OCI-LY1 (cell line): Measurements from ENCODE around the gene P2RX2.

Experiments used
- H2AFZ ChIP-seq: fragments of 200-600 bp; sonication (generic), shearing (Covaris generic); 2 replicates; pipeline ENCODE4 v1.6.0; 2014; ENCODE audit warnings: antibody characterized with exemption, mild to moderate bottlenecking, low read length
- H3F3A ChIP-seq: fragments of 200-600 bp; sonication (generic), shearing (Covaris generic); 2 replicates; pipeline ENCODE4 v1.6.0; 2014; ENCODE audit warnings: mild to moderate bottlenecking, antibody characterized with exemption, low read length, moderate library complexity; ENCODE audit not compliant: insufficient read depth
- H3K27ac ChIP-seq: fragments of 200-600 bp; sonication (generic); 2 replicates; pipeline ENCODE4 v1.5.1; 2014; ENCODE audit warnings: low read length, mixed run types, mild to moderate bottlenecking, low read depth; ENCODE audit not compliant: poor library complexity, severe bottlenecking
- H3K27me3 ChIP-seq: fragments of 200-600 bp; sonication (generic); 2 replicates; pipeline ENCODE4 v1.6.0; 2014; ENCODE audit warnings: antibody characterized with exemption, mild to moderate bottlenecking, low read length, moderate library complexity; ENCODE audit not compliant: insufficient read depth
- H3K36me3 ChIP-seq: fragments of 200-600 bp; sonication (generic); 2 replicates; pipeline ENCODE4 v1.6.1; 2014; ENCODE audit warnings: mild to moderate bottlenecking, antibody characterized with exemption, low read length, moderate library complexity, mixed read lengths; ENCODE audit not compliant: insufficient read depth
- H3K4me1 ChIP-seq: fragments of 200-600 bp; sonication (generic); 2 replicates; pipeline ENCODE4 v1.5.1; 2014; ENCODE audit warnings: mild to moderate bottlenecking, low read length, moderate library complexity; ENCODE audit not compliant: insufficient read depth, severe bottlenecking
- H3K4me2 ChIP-seq: fragments of 200-600 bp; sonication (generic), shearing (Covaris generic); 2 replicates; pipeline ENCODE4 v1.6.1; 2014; ENCODE audit warnings: low read length
- H3K4me3 ChIP-seq: fragments of 200-600 bp; sonication (generic); 2 replicates; pipeline ENCODE4 v1.5.1; 2014; ENCODE audit warnings: low read length, low read depth, mild to moderate bottlenecking, mixed read lengths; ENCODE audit not compliant: poor library complexity, severe bottlenecking
- H3K79me2 ChIP-seq: fragments of 200-600 bp; shearing (Covaris generic); 2 replicates; pipeline ENCODE4 v1.6.1; 2016; ENCODE audit warnings: mixed run types, low read length, mixed read lengths; ENCODE audit not compliant: insufficient read depth
- H3K9ac ChIP-seq: fragments of 200-600 bp; sonication (generic), shearing (Covaris generic); 2 replicates; pipeline ENCODE4 v1.6.1; 2014; ENCODE audit warnings: mild to moderate bottlenecking, low read length, mixed read lengths
- H3K9me2 ChIP-seq: fragments of 200-600 bp; sonication (generic), shearing (Covaris generic); 2 replicates; pipeline ENCODE4 v1.6.1; 2014; ENCODE audit warnings: low read depth, mild to moderate bottlenecking, low read length, mixed read lengths
- H3K9me3 ChIP-seq: fragments of 200-600 bp; shearing (Covaris generic); 2 replicates; pipeline ENCODE4 v1.6.1; 2014; ENCODE audit warnings: low read length, mixed read lengths
- H4K20me1 ChIP-seq: fragments of 200-600 bp; sonication (generic), shearing (Covaris generic); 2 replicates; pipeline ENCODE4 v1.6.0; 2016; ENCODE audit warnings: mild to moderate bottlenecking, low read length; ENCODE audit not compliant: insufficient read depth
- CTCF ChIP-seq: fragments of 200-600 bp; sonication (generic), shearing (Covaris generic); IDR thresholded peaks from 2 replicates; pipeline ENCODE4 v1.5.1; 2017; ENCODE audit warnings: mild to moderate bottlenecking, antibody characterized with exemption, low read length, moderate library complexity, mixed read lengths
- EZH2 ChIP-seq: fragments of 200-600 bp; sonication (generic), shearing (Covaris generic); IDR thresholded peaks from 2 replicates; pipeline ENCODE4 v1.8.0; 2017; ENCODE audit warnings: borderline replicate concordance, mixed run types, mild to moderate bottlenecking, antibody characterized with exemption, low read length, moderate library complexity, mixed read lengths

The P2RX2 gene

GRCh38 chr12:132614861-132615578 is 3.6 kb upstream of the P2RX2 start:
- TF ChIP-seq EZH2 (no peak), CTCF (peak; percentile 82)
- Histone ChIP-seq H2AFZ (no peak overlapping the region), H3K36me3 (no peaks in the 10 kb centered on the region; the same call in 1 of the 2 replicates)

GRCh38 chr12:132615579-132616038 is 3.0 kb upstream of the P2RX2 start:
- H3F3A ChIP-seq = no peaks in the 10 kb centered on the region
- no peak overlapping the region for H3K4me2 ChIP-seq
- no peaks in the 10 kb centered on the region for H3K79me2 ChIP-seq
- 0 out of 2 replicates have a peak, but pooled peaks cover 6% of the 10 kb centered on the region for H3K9me3 ChIP-seq
- no peak for TF ChIP-seq CTCF
- no peak for TF ChIP-seq EZH2
- H3K9ac ChIP-seq = no peak overlapping the region
- H3K4me3 ChIP-seq = no peak overlapping the region
- H3K36me3 ChIP-seq = no peaks in the 10 kb centered on the region; the same call in 1 of the 2 replicates
- H3K27ac ChIP-seq = no peak overlapping the region
- no peaks in the 10 kb centered on the region for H3K4me1 ChIP-seq
- no peak overlapping the region for H2AFZ ChIP-seq
- no peaks in the 10 kb centered on the region for H3K9me2 ChIP-seq
- H4K20me1 ChIP-seq = no peaks in the 10 kb centered on the region
- peaks cover 11% of the 10 kb centered on the region; the same call in 1 of the 2 replicates for H3K27me3 ChIP-seq

More at GRCh38 chr12:132614861-132615578, 3.6 kb upstream of the P2RX2 start:
- Histone ChIP-seq H3K27ac (no peak overlapping the region), H3K4me1 (no peaks in the 10 kb centered on the region), H3K9ac (no peak overlapping the region), H4K20me1 (no peaks in the 10 kb centered on the region), H3K27me3 (peaks cover 15% of the 10 kb centered on the region; the same call in 1 of the 2 replicates), H3K4me2 (no peak overlapping the region), H3K4me3 (no peak overlapping the region), H3F3A (no peaks in the 10 kb centered on the region), H3K79me2 (no peaks in the 10 kb centered on the region), H3K9me2 (no peaks in the 10 kb centered on the region), H3K9me3 (0 out of 2 replicates have a peak, but pooled peaks cover 6% of the 10 kb centered on the region)

- TF ChIP-seq CTCF (no peak), EZH2 (no peak)
- H2AFZ ChIP-seq = no peak overlapping the region
- H3K9ac ChIP-seq = no peak overlapping the region
- 0 out of 2 replicates have a peak, but pooled peaks cover 3% of the 10 kb centered on the region for H3K9me3 ChIP-seq
- H3K36me3 ChIP-seq = no peaks in the 10 kb centered on the region
- H3K4me1 ChIP-seq = no peaks in the 10 kb centered on the region
- H3K79me2 ChIP-seq = no peaks in the 10 kb centered on the region
- no peak overlapping the region for H3K4me3 ChIP-seq
- no peak overlapping the region for H3K27ac ChIP-seq
- H3K27me3 ChIP-seq = no peaks in the 10 kb centered on the region
- no peaks in the 10 kb centered on the region for H3F3A ChIP-seq
- H4K20me1 ChIP-seq = no peaks in the 10 kb centered on the region
- H3K4me2 ChIP-seq = no peak overlapping the region
- H3K9me2 ChIP-seq = no peaks in the 10 kb centered on the region
Measured at GRCh38 chr12:132617135-132617701, 1.4 kb upstream of the P2RX2 start.
